AG04450 (cell line): ENCODE results near the gene PAX5. TPM values are rescaled to one million over a fixed set of nuclear protein-coding genes. Genes with fewer than 3 reads are reported as not detected.

ENCODE experiments used
- CTCF ChIA-PET: fragments of 300-600, 350-600 bp; formaldehyde crosslinking; extraction: SDS; loops from one replicate; lab custom pipeline; 2022; ENCODE audit warnings: antibody characterized with exemption, inconsistent platforms; lab: Charles Lee
- POLR2A ChIA-PET: fragments of 350-600 bp; formaldehyde crosslinking; extraction: SDS; loops from one replicate; lab custom pipeline; 2021; ENCODE audit warnings: antibody characterized with exemption, inconsistent platforms; lab: Yijun Ruan, JAX
- DNase-seq: peaks from one replicate; pipeline ENCODE4 v3.0.0-alpha.2; 2011; ENCODE audit warnings: low read depth, low spot score
- H3K27ac ChIP-seq: one replicate; pipeline ENCODE4 v1.5.1; 2012; ENCODE audit warnings: low read depth, low read length, control low read depth
- H3K27me3 ChIP-seq: one replicate; pipeline ENCODE4 v1.6.0; 2012; ENCODE audit warnings: low read length; ENCODE audit not compliant: control insufficient read depth, insufficient read depth
- H3K4me3 ChIP-seq: 2 replicates; pipeline ENCODE4 v1.5.1; 2011; ENCODE audit warnings: mild to moderate bottlenecking, low read depth, low read length, control low read depth
- H3K9me3 ChIP-seq: 2 replicates; pipeline ENCODE4 v1.5.1; 2012; ENCODE audit warnings: low read length; ENCODE audit not compliant: control insufficient read depth, insufficient read depth
- CTCF ChIP-seq: IDR thresholded peaks from 2 replicates; pipeline ENCODE4 v1.5.1; 2011; ENCODE audit warnings: low read depth, low read length, control low read depth, inconsistent platforms
- polyA plus RNA-seq: library from polyadenylated mRNA; depleted of rRNA; stranded (reverse); fragments of >200 nt; gene quantifications from 2 replicates; pipeline ENCODE4 v1.2.3, GENCODE V29; 2011

The PAX5 gene
- polyA plus RNA-seq, 1 experiment, result not detected

GRCh38 chr9:36881316-36881715 lies 152.8 kb downstream of the PAX5 start:
- no peak overlapping the region for H3K27ac ChIP-seq
- H3K9me3 ChIP-seq, result no peaks in the 10 kb centered on the region; the same call in 1 of the 2 replicates
- ChIA-PET POLR2A (no interaction called here), CTCF (interaction anchor here (1.4 kb wide), 1 partner anchor 8 kb away, joined by 6 read pairs; no protein-coding TSS in a partner anchor)
- H3K27me3 ChIP-seq, result peaks cover 39% of the 10 kb centered on the region
- no peak for DNase-seq
- no peak for TF ChIP-seq CTCF
- no peak overlapping the region for H3K4me3 ChIP-seq

GRCh38 chr9:36880075-36880474 lies 154.0 kb downstream of the PAX5 start:
- H3K27ac ChIP-seq, result no peak overlapping the region
- no peak for DNase-seq
- no peaks in the 10 kb centered on the region; the same call in 1 of the 2 replicates for H3K9me3 ChIP-seq
- no peak for TF ChIP-seq CTCF
- ChIA-PET CTCF (no interaction called here), POLR2A (no interaction called here)
- peaks cover 41% of the 10 kb centered on the region for H3K27me3 ChIP-seq
- H3K4me3 ChIP-seq, result no peak overlapping the region

GRCh38 chr9:36878986-36879982 lies 154.8 kb downstream of the PAX5 start:
- no peak overlapping the region for H3K4me3 ChIP-seq
- ChIA-PET POLR2A (no interaction called here), CTCF (no interaction called here)
- H3K27ac ChIP-seq, result no peak overlapping the region
- DNase-seq, result no peak
- TF ChIP-seq CTCF, result no peak
- peaks cover 36% of the 10 kb centered on the region for H3K27me3 ChIP-seq
- H3K9me3 ChIP-seq, result no peaks in the 10 kb centered on the region; the same call in 1 of the 2 replicates

GRCh38 chr9:36877239-36877638 lies 156.8 kb downstream of the PAX5 start:
- ChIA-PET POLR2A (no interaction called here), CTCF (interaction anchor here (0.6 kb wide), 1 partner anchor 1440 kb away, joined by 3 read pairs; no protein-coding TSS in a partner anchor)
- Histone ChIP-seq H3K4me3 (no peak overlapping the region), H3K27ac (no peak overlapping the region), H3K9me3 (no peaks in the 10 kb centered on the region; the same call in 1 of the 2 replicates), H3K27me3 (peaks cover 29% of the 10 kb centered on the region)
- TF ChIP-seq CTCF, result no peak
- no peak for DNase-seq

GRCh38 chr9:36876056-36876455 lies 158.0 kb downstream of the PAX5 start:
- no peak for DNase-seq
- peaks cover 22% of the 10 kb centered on the region for H3K27me3 ChIP-seq
- no peak for TF ChIP-seq CTCF
- CTCF ChIA-PET, result no interaction called here
- POLR2A ChIA-PET, result no interaction called here
- no peak overlapping the region for H3K4me3 ChIP-seq
- H3K27ac ChIP-seq, result no peak overlapping the region
- no peaks in the 10 kb centered on the region for H3K9me3 ChIP-seq
